Activated naive CD8-positive, alpha-beta T cell treated with anti-CD3 and anti-CD28 coated beads, Interleukin-2, amount 50 U/mL, for 24 hours (primary cell): ENCODE measurements around the gene MUC4.

Experiments
- ATAC-seq: fragments of 150-1000 bp; cut with Tn5 transposase; one replicate; pipeline ENCODE4 v1.10.0; 2021
- DNase-seq: peaks from one replicate; pipeline ENCODE4 v3.0.0; 2021
- H3K27ac Mint-ChIP-seq: one replicate; pipeline ENCODE4 v1.8.0; 2021; ENCODE audit warnings: mild to moderate bottlenecking, mixed read lengths
- H3K27me3 Mint-ChIP-seq: one replicate; pipeline ENCODE4 v1.8.0; 2021; ENCODE audit warnings: mixed read lengths
- H3K36me3 Mint-ChIP-seq: one replicate; pipeline ENCODE4 v1.8.0; 2021; ENCODE audit warnings: low read depth, mixed read lengths
- H3K4me1 Mint-ChIP-seq: one replicate; pipeline ENCODE4 v1.8.0; 2021; ENCODE audit warnings: mixed read lengths
- H3K4me3 Mint-ChIP-seq: one replicate; pipeline ENCODE4 v1.8.0; 2021; ENCODE audit warnings: mild to moderate bottlenecking, moderate library complexity, mixed read lengths
- H3K9me3 Mint-ChIP-seq: one replicate; pipeline ENCODE4 v1.8.0; 2021; ENCODE audit warnings: mixed read lengths

MUC4 gene

GRCh38 chr3:195847055-195847950 is 35.6 kb upstream of the MUC4 start:
- H3K27ac Mint-ChIP-seq: no peak overlapping the region
- no peak overlapping the region for H3K4me3 Mint-ChIP-seq
- no peaks in the 10 kb centered on the region for H3K9me3 Mint-ChIP-seq
- H3K27me3 Mint-ChIP-seq: peaks cover 10% of the 10 kb centered on the region
- DNase-seq (no peak), ATAC-seq (no peak)
- H3K36me3 Mint-ChIP-seq: no peaks in the 10 kb centered on the region
- H3K4me1 Mint-ChIP-seq: peaks cover 8% of the 10 kb centered on the region

GRCh38 chr3:195845483-195845882 is 33.8 kb upstream of the MUC4 start:
- ATAC-seq (no peak), DNase-seq (no peak)
- no peak overlapping the region for H3K4me3 Mint-ChIP-seq
- no peaks in the 10 kb centered on the region for H3K4me1 Mint-ChIP-seq
- H3K9me3 Mint-ChIP-seq: no peaks in the 10 kb centered on the region
- peaks cover 1% of the 10 kb centered on the region for H3K27me3 Mint-ChIP-seq
- no peak overlapping the region for H3K27ac Mint-ChIP-seq
- no peaks in the 10 kb centered on the region for H3K36me3 Mint-ChIP-seq

GRCh38 chr3:195844671-195845218 is 33.0 kb upstream of the MUC4 start:
- Mint-ChIP-seq H3K36me3 (no peaks in the 10 kb centered on the region), H3K27ac (no peak overlapping the region)
- ATAC-seq: no peak

GRCh38 chr3:195839260-195840010 is 27.7 kb upstream of the MUC4 start:
- Mint-ChIP-seq H3K9me3 (no peaks in the 10 kb centered on the region), H3K27me3 (peaks cover 1% of the 10 kb centered on the region), H3K4me3 (no peak overlapping the region), H3K4me1 (no peaks in the 10 kb centered on the region), H3K36me3 (no peaks in the 10 kb centered on the region), H3K27ac (no peak overlapping the region)
- DNase-seq (no peak), ATAC-seq (no peak)

More at GRCh38 chr3:195844671-195845218, 33.0 kb upstream of the MUC4 start:
- H3K4me1 Mint-ChIP-seq: no peaks in the 10 kb centered on the region
- H3K4me3 Mint-ChIP-seq: no peak overlapping the region
- H3K9me3 Mint-ChIP-seq: no peaks in the 10 kb centered on the region
- no peak for DNase-seq
- H3K27me3 Mint-ChIP-seq: peaks cover 1% of the 10 kb centered on the region

DNA sequence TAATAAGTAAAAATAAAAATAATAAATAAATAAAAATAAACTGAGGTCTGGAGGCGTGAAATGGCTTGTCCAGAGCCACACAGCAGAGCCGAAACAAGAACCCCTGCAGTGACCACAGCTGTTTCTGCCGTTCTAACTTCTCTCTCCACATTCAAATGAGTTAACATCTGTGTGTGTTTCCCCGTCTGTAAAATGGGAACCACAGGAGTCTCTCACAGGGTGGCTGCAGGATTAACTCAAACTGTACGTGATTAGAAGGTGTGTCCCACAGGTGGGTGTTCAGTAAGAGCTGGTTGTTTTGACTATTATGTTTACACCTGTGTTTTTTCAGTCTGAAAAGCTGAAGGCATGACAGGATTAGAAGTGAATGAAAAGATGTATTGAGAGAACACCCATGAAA is 27.0 kb upstream of the MUC4 start:
- no peaks in the 10 kb centered on the region for H3K9me3 Mint-ChIP-seq
- peaks cover 1% of the 10 kb centered on the region for H3K27me3 Mint-ChIP-seq
- no peaks in the 10 kb centered on the region for H3K36me3 Mint-ChIP-seq
- H3K4me1 Mint-ChIP-seq: no peaks in the 10 kb centered on the region
- H3K4me3 Mint-ChIP-seq: no peak overlapping the region
- H3K27ac Mint-ChIP-seq: no peak overlapping the region
- DNase-seq (no peak), ATAC-seq (no peak)

GRCh38 chr3:195836476-195837135 is 24.9 kb upstream of the MUC4 start:
- no peaks in the 10 kb centered on the region for H3K36me3 Mint-ChIP-seq
- H3K4me3 Mint-ChIP-seq: no peak overlapping the region
- H3K4me1 Mint-ChIP-seq: no peaks in the 10 kb centered on the region
- H3K27ac Mint-ChIP-seq: no peak overlapping the region
- no peaks in the 10 kb centered on the region for H3K9me3 Mint-ChIP-seq
- ATAC-seq (no peak), DNase-seq (no peak)
- no peaks in the 10 kb centered on the region for H3K27me3 Mint-ChIP-seq

DNA sequence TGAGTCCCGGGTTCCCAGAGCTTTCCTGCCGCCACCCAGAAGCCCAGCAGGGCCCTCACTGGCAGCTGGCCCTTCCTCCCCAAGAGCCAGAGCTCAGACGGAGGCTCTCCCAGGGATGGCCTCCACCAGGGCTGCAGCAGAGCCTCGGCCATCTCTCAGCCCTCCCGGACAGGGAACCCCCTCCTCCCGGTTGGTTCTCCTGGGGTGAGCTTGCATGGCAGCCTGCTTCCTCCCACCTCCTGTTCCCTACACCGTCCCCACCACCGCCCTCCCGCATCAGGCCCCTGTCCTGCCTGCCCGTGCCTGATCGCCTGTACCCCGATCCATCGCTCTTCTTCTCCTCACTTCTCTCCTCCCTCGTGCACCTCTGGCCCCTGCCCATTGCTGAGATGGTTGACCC is 24.1 kb upstream of the MUC4 start:
- Mint-ChIP-seq H3K36me3 (no peaks in the 10 kb centered on the region), H3K4me1 (no peaks in the 10 kb centered on the region), H3K4me3 (no peak overlapping the region), H3K27me3 (no peaks in the 10 kb centered on the region), H3K27ac (no peak overlapping the region), H3K9me3 (no peaks in the 10 kb centered on the region)
- no peak for ATAC-seq
- no peak for DNase-seq

- no peak overlapping the region for H3K4me3 Mint-ChIP-seq
- H3K9me3 Mint-ChIP-seq: no peaks in the 10 kb centered on the region
- DNase-seq: no peak
- H3K27me3 Mint-ChIP-seq: no peaks in the 10 kb centered on the region
- no peak for ATAC-seq
- H3K27ac Mint-ChIP-seq: no peak overlapping the region
- no peaks in the 10 kb centered on the region for H3K4me1 Mint-ChIP-seq
- no peaks in the 10 kb centered on the region for H3K36me3 Mint-ChIP-seq
These were observed 23.2 kb upstream of the MUC4 start for GRCh38 chr3:195834675-195835583.

GRCh38 chr3:195829897-195830254 is 18.1 kb upstream of the MUC4 start:
- H3K9me3 Mint-ChIP-seq: no peaks in the 10 kb centered on the region
- no peaks in the 10 kb centered on the region for H3K27me3 Mint-ChIP-seq
- ATAC-seq: no peak

GRCh38 chr3:195828762-195829161 is 17.0 kb upstream of the MUC4 start:
- Mint-ChIP-seq H3K4me1 (no peaks in the 10 kb centered on the region), H3K4me3 (no peak overlapping the region), H3K27me3 (no peaks in the 10 kb centered on the region), H3K27ac (no peak overlapping the region), H3K9me3 (no peaks in the 10 kb centered on the region), H3K36me3 (no peaks in the 10 kb centered on the region)
- ATAC-seq: no peak
- no peak for DNase-seq

More at GRCh38 chr3:195829897-195830254, 18.1 kb upstream of the MUC4 start:
- H3K4me1 Mint-ChIP-seq: no peaks in the 10 kb centered on the region
- no peaks in the 10 kb centered on the region for H3K36me3 Mint-ChIP-seq
- no peak overlapping the region for H3K4me3 Mint-ChIP-seq
- no peak overlapping the region for H3K27ac Mint-ChIP-seq
- DNase-seq: no peak

- no peak overlapping the region for H3K27ac Mint-ChIP-seq
- ATAC-seq: no peak
- DNase-seq: no peak
These were observed 14.4 kb upstream of the MUC4 start for GRCh38 chr3:195825857-195826804.

GRCh38 chr3:195825191-195825588 is 13.5 kb upstream of the MUC4 start:
- ATAC-seq (no peak), DNase-seq (no peak)
- Mint-ChIP-seq H3K4me3 (no peak overlapping the region), H3K27me3 (no peaks in the 10 kb centered on the region), H3K4me1 (no peaks in the 10 kb centered on the region), H3K9me3 (no peaks in the 10 kb centered on the region), H3K27ac (no peak overlapping the region), H3K36me3 (no peaks in the 10 kb centered on the region)

More at GRCh38 chr3:195825857-195826804, 14.4 kb upstream of the MUC4 start:
- H3K4me1 Mint-ChIP-seq: no peaks in the 10 kb centered on the region
- H3K27me3 Mint-ChIP-seq: no peaks in the 10 kb centered on the region
- no peaks in the 10 kb centered on the region for H3K36me3 Mint-ChIP-seq
- H3K9me3 Mint-ChIP-seq: no peaks in the 10 kb centered on the region
- no peak overlapping the region for H3K4me3 Mint-ChIP-seq
